ENCODE data around the gene EXOC2. TPM values are rescaled to one million over a fixed set of nuclear protein-coding genes. Genes with fewer than 3 reads are reported as not detected.

The EXOC2 gene
- total RNA-seq, 4 donors from 2014 or later, result 18.1 to 32.3 (median 21.6) TPM

DNA sequence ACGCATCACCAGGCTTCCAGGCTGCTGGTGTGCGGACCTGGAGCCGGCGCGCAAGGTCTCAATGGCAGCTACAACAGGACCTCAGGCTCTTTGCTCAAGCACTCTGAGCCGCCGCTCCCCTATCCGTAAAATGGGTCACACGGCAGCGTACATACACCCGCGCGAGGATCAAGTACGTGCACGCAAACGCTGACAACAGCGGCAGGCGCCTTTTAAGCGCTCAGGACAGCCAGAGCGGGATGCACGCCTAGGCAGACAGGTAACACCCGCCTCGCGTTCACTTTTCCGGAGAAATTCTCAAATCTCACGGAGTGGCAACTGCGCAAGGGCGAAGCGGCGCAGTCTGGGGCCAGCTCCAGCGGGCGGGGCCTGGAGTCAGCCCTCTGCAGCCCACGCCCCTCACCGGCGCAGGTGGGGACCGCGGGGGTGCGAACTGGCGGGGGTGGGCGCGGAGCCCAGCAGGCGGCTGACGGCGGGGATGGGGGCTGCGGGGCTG lies 535 bp downstream of the EXOC2 start:
- DNase-seq (ENCODE audit: low spot score) (no peak), ATAC-seq (ENCODE audit: low FRiP score) (peak; percentile 90)
- TF ChIP-seq, protein P1, sequence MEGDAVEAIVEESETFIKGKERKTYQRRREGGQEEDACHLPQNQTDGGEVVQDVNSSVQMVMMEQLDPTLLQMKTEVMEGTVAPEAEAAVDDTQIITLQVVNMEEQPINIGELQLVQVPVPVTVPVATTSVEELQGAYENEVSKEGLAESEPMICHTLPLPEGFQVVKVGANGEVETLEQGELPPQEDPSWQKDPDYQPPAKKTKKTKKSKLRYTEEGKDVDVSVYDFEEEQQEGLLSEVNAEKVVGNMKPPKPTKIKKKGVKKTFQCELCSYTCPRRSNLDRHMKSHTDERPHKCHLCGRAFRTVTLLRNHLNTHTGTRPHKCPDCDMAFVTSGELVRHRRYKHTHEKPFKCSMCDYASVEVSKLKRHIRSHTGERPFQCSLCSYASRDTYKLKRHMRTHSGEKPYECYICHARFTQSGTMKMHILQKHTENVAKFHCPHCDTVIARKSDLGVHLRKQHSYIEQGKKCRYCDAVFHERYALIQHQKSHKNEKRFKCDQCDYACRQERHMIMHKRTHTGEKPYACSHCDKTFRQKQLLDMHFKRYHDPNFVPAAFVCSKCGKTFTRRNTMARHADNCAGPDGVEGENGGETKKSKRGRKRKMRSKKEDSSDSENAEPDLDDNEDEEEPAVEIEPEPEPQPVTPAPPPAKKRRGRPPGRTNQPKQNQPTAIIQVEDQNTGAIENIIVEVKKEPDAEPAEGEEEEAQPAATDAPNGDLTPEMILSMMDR (IDR thresholded peaks at IDR 0.05), result no peak

DNA sequence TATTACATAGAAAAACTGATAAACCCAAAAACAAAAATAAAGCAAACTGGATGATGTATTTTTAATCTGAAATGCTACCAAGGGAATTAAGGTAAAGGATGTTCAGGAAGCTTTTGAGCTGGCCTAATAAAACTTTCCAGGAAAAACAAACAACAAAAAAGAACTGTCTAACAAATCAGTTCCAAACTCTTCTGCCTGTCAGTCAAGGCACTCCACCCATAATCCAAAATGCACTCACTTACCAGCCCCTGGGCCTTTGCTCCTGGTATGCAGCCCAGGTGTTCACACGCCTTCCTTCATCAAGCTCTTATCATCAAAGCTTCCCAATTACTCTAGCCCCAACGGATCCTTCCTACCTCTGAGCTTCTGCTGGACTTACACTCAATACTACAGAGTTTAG lies 3.7 kb downstream of the EXOC2 start:
- TF ChIP-seq, protein P1 (IDR thresholded peaks at IDR 0.05), result no peak
- DNase-seq (ENCODE audit: low spot score) (no peak), ATAC-seq (ENCODE audit: low FRiP score) (no peak)

DNA sequence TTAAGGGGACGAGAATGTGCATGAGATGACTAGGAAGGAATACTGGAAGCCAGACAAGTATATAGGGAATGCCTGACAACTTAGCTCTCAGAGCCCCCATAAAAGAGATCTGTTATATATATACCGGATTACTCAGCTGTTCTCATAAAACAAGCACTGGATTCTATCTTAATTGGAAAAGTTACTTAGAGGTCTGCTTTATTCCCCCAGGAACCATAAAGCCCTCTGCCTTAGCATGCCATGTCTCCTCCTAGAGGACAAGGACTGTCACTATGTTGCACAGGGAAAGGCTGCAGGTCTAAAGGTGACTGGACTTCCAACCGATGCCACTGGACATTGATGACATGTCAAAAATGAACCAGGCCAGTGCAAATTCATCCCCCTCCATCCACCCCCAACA lies 6.4 kb downstream of the EXOC2 start:
- ATAC-seq (ENCODE audit: low FRiP score) (no peak), DNase-seq (ENCODE audit: low spot score) (no peak)
- TF ChIP-seq, protein P1 (IDR thresholded peaks at IDR 0.05), result no peak

DNA sequence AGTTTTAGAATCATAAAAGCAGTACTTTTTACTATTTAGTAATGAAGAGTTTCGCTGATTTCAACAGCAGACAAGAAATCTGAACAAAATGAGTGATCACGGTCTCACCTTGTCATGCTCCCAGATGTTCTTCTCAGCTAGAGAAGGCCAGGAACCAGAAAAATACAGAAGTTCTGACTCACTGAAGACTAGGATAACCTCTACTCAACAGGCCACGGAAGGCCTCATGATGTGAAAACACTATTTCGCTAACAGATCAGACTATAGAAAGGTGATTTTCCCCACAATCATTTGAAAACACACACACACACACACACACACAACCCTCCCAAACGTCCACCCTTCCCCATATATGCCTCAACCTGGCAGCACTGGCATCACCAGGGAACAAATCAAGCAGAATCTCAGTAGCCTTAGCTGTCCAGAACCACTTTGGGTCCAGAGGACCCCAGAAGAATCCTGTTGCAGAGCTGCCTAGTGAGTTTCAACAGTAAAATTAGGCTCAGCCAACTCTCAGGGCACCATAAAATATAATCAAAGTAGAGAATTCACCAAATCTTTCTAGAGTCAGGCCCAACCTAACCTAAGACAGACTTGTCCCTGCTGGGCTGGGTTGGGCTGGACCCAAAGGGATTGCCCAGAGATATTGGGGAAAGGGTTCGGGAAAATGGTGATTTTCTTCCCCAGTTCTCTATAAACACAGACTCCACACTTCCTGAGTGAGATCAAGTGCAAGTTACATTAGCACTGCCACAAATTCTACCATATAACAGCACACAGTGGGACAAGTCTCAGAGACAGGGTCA lies 7.9 kb downstream of the EXOC2 start:
- TF ChIP-seq, protein P1 (IDR thresholded peaks at IDR 0.05), result no peak
- DNase-seq (ENCODE audit: low spot score), result no peak
- ATAC-seq (ENCODE audit: low FRiP score), result no peak

DNA sequence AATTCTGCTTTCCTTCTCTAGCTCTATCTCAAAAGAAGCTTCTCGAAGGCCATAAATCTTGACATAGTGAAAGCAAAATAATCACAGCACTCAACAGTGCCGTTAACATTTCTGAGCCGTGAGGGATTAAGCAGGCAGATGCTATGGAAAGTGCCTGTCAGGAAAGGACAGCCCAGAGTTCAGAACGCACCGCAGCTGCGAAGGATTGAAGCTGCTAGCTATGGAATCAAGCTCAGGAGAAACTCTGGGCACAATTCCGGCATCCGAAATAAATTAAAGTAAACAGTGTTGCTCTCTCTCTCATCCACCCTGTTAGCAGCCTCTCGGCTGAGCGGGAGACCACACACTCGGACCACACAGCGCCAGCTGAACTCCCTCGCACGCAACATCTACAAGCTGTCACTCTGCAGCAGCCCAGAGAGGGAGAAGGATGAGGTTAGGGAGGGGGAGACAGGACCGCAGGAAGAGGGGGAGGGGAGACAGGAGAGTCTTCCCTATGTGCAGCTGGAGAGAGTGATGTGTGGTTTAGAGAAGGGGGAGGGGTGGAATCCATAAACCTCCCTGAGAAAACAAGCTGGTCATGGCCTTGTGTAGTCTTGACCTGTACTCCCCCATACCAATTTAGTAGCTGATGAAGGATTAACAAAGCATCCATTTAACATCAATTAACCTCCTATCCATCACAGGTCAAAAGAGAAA lies 9.0 kb downstream of the EXOC2 start:
- ATAC-seq (ENCODE audit: low FRiP score), result peak; percentile 48

DNA sequence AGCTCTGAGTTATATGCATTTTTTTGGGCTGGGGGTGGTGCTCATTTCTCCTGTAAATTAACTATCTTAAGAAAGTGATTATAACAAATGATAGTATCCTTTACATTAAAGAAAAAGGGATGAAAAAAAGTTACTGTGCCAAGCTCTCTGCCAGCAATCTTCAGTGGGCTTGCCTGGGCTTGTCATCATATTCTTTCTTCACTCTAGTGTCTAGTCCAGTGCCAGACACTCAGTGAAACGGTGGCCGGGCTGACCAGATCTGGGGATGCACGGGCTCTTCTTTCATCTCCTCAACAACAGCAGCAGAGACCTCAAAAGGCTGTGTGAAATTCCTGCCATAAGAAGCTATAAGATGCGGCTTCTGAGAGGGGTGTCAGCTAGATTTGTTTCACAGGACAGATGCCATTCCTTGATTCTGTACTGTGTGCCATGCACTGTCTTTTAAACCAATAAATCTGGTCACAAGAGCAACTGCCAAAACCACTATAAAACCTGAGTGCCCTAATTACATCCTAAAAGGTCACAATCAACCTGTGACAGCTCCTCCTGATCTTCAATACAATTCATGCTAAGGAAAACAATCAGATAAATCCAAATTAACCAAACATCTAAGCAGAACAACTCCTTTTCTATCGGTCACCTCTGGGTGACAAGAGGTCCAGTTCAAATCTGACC lies 12.1 kb downstream of the EXOC2 start:
- ATAC-seq (ENCODE audit: low FRiP score), result no peak
- DNase-seq (ENCODE audit: low spot score), result no peak
- TF ChIP-seq, protein P1 (IDR thresholded peaks at IDR 0.05), result no peak

More for the DNA sequence above, 9.0 kb downstream of the EXOC2 start:
- TF ChIP-seq, protein P1 (IDR thresholded peaks at IDR 0.05), result no peak
- no peak for DNase-seq (ENCODE audit: low spot score)
